Measurements from ENCODE around the gene LHFPL2.

GRCh38 chr5:78546276-78546996 lies 102.1 kb downstream of the LHFPL2 start:
- TF ChIP-seq ZNF331 (CRISPR knock-in tag; IDR thresholded peaks at IDR 0.05; ENCODE audit: low read depth): no peak
- TF ChIP-seq CTCF (conservative IDR thresholded peaks at IDR 0.05; ENCODE audit: low read depth in 2 of 2): no peak
- no peak for TF ChIP-seq POLR2AphosphoS5 (IDR thresholded peaks at IDR 0.05; ENCODE audit: low read depth)
